ENCODE results near the gene OR14I1.

DNA sequence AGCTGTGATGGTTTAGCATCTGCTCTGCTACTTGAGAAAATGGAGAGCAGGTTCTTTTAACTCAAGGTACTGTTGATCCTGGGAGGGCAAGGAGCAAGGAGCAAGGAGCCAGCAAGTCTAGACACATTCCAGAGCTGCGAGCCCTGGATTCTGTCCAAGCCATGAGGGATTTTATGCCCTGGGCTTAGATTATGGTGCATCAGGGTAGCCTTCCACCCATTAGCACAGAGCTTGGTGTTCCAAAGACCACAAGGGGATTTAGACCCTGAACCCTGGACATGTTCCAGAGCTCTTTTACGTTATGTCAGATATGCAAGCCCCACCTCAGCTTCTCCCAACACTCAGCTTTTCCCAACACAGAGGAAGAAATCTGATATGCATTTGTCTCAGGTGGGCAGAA is 2.0 kb upstream of the OR14I1 start:
- TF ChIP-seq BDP1 (IDR thresholded peaks at IDR 0.05; ENCODE audit: insufficient read depth, insufficient read length) (no peak), ZBTB7A (IDR thresholded peaks at IDR 0.05; ENCODE audit: borderline replicate concordance, control insufficient read depth, low read depth, low read length) (no peak), JUNB (CRISPR knock-in tag; conservative IDR thresholded peaks at IDR 0.05) (no peak), ETS2 (tag; IDR thresholded peaks at IDR 0.05; ENCODE audit: borderline replicate concordance, poor library complexity, severe bottlenecking) (no peak), ZNF384 (IDR thresholded peaks at IDR 0.05; ENCODE audit: low read depth, low read length) (no peak), ZSCAN32 (CRISPR knock-in tag; IDR thresholded peaks at IDR 0.05) (no peak), EZH2 (IDR thresholded peaks at IDR 0.05; ENCODE audit: borderline replicate concordance, low read depth, low read length) (no peak), CTCF (IDR thresholded peaks at IDR 0.05 in 2 of 3, conservative IDR thresholded peaks at IDR 0.05 in 1 of 3; ENCODE audit: insufficient read depth in 2 of 3, low read depth in 1 of 3, low read length in 3 of 3) (no peak)
- TF ChIP-seq, protein P1, sequence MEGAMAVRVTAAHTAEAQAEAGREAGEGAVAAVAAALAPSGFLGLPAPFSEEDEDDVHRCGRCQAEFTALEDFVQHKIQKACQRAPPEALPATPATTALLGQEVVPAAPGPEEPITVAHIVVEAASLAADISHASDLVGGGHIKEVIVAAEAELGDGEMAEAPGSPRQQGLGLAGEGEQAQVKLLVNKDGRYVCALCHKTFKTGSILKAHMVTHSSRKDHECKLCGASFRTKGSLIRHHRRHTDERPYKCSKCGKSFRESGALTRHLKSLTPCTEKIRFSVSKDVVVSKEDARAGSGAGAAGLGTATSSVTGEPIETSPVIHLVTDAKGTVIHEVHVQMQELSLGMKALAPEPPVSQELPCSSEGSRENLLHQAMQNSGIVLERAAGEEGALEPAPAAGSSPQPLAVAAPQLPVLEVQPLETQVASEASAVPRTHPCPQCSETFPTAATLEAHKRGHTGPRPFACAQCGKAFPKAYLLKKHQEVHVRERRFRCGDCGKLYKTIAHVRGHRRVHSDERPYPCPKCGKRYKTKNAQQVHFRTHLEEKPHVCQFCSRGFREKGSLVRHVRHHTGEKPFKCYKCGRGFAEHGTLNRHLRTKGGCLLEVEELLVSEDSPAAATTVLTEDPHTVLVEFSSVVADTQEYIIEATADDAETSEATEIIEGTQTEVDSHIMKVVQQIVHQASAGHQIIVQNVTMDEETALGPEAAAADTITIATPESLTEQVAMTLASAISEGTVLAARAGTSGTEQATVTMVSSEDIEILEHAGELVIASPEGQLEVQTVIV (CRISPR knock-in tag; IDR thresholded peaks at IDR 0.05; ENCODE audit: borderline replicate concordance), result no peak
- TF ChIP-seq, protein P2, sequence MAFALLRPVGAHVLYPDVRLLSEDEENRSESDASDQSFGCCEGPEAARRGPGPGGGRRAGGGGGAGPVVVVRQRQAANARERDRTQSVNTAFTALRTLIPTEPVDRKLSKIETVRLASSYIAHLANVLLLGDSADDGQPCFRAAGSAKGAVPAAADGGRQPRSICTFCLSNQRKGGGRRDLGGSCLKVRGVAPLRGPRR (CRISPR knock-in tag; IDR thresholded peaks at IDR 0.05), result no peak
- TF ChIP-seq, protein P3, sequence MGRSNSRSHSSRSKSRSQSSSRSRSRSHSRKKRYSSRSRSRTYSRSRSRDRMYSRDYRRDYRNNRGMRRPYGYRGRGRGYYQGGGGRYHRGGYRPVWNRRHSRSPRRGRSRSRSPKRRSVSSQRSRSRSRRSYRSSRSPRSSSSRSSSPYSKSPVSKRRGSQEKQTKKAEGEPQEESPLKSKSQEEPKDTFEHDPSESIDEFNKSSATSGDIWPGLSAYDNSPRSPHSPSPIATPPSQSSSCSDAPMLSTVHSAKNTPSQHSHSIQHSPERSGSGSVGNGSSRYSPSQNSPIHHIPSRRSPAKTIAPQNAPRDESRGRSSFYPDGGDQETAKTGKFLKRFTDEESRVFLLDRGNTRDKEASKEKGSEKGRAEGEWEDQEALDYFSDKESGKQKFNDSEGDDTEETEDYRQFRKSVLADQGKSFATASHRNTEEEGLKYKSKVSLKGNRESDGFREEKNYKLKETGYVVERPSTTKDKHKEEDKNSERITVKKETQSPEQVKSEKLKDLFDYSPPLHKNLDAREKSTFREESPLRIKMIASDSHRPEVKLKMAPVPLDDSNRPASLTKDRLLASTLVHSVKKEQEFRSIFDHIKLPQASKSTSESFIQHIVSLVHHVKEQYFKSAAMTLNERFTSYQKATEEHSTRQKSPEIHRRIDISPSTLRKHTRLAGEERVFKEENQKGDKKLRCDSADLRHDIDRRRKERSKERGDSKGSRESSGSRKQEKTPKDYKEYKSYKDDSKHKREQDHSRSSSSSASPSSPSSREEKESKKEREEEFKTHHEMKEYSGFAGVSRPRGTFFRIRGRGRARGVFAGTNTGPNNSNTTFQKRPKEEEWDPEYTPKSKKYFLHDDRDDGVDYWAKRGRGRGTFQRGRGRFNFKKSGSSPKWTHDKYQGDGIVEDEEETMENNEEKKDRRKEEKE (IDR thresholded peaks at IDR 0.05; ENCODE audit: borderline replicate concordance in 1 of 2, control insufficient read depth in 1 of 2, low read depth in 2 of 2, low read length in 1 of 2), result no peak
- TF ChIP-seq, protein P4, sequence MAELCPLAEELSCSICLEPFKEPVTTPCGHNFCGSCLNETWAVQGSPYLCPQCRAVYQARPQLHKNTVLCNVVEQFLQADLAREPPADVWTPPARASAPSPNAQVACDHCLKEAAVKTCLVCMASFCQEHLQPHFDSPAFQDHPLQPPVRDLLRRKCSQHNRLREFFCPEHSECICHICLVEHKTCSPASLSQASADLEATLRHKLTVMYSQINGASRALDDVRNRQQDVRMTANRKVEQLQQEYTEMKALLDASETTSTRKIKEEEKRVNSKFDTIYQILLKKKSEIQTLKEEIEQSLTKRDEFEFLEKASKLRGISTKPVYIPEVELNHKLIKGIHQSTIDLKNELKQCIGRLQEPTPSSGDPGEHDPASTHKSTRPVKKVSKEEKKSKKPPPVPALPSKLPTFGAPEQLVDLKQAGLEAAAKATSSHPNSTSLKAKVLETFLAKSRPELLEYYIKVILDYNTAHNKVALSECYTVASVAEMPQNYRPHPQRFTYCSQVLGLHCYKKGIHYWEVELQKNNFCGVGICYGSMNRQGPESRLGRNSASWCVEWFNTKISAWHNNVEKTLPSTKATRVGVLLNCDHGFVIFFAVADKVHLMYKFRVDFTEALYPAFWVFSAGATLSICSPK (IDR thresholded peaks at IDR 0.05; ENCODE audit: borderline replicate concordance), result no peak
